CD14-positive monocyte (primary cell): ENCODE data around the gene HNRNPC. TPM values are rescaled to one million over a fixed set of nuclear protein-coding genes. Genes with fewer than 3 reads are reported as not detected.
"Not testable (repeated sequence)": the region's sequence is repeated elsewhere in the genome, so short reads cannot be mapped to it uniquely, and the experiment has no call there.

Experiments
- DNase-seq, 3 donors: peaks; one replicate each; pipeline ENCODE4 v3.0.0-alpha.2; 2011 to 2022
- H2AFZ ChIP-seq: 2 replicates; pipeline ENCODE4 v1.6.0; 2012; ENCODE audit warnings: mild to moderate bottlenecking, low read depth, low read length, inconsistent platforms; ENCODE audit not compliant: insufficient read depth, poor library complexity, severe bottlenecking
- H3K27ac ChIP-seq, 2 donors: 1 replicate in 1 of 2; 2 replicates in 1 of 2; pipeline ENCODE4 v1.5.1; 2012 to 2013; ENCODE audit warnings: low read length in 2 of 2, control low read depth in 1 of 2, inconsistent platforms in 1 of 2, low read depth in 1 of 2, mild to moderate bottlenecking in 1 of 2
- H3K27me3 ChIP-seq, 2 donors: one replicate each; pipeline versions ENCODE4 v1.6.0 to v1.6.1; 2011 to 2013; ENCODE audit warnings: low read length in 2 of 2; ENCODE audit not compliant: control insufficient read depth in 2 of 2, insufficient read depth in 2 of 2
- H3K36me3 ChIP-seq, 2 donors: replicated peaks in 1 of 2; 1 replicate in 1 of 2; 2 replicates in 1 of 2; pipeline versions ENCODE4 v1.5.1 to v1.6.1; 2012 to 2013; ENCODE audit warnings: low read length in 2 of 2, control low read depth in 1 of 2, inconsistent platforms in 1 of 2, mild to moderate bottlenecking in 1 of 2; ENCODE audit not compliant: insufficient read depth in 2 of 2, control insufficient read depth in 1 of 2
- H3K4me1 ChIP-seq, 2 donors: 1 replicate in 1 of 2; 2 replicates in 1 of 2; pipeline versions ENCODE4 v1.5.1 to v1.6.1; 2012 to 2013; ENCODE audit warnings: low read length in 2 of 2, control low read depth in 1 of 2, inconsistent platforms in 1 of 2, mild to moderate bottlenecking in 1 of 2, moderate library complexity in 1 of 2; ENCODE audit not compliant: insufficient read depth in 2 of 2, control insufficient read depth in 1 of 2
- H3K4me2 ChIP-seq: replicated peaks from 2 replicates; pipeline ENCODE3; 2012; ENCODE audit warnings: low read length, moderate library complexity, mild to moderate bottlenecking; ENCODE audit not compliant: poor library complexity, severe bottlenecking; ENCODE audit errors: extremely low read depth
- H3K4me3 ChIP-seq, 3 experiments: fragments of 200-600 bp in 1 of 3; sonication (generic) in 1 of 3; replicated peaks in 1 of 3; 1 replicate in 2 of 3; 2 replicates in 1 of 3; pipeline ENCODE4 v1.5.1; 2011 to 2013; ENCODE audit warnings: low read length in 3 of 3, mild to moderate bottlenecking in 3 of 3, control low read depth in 2 of 3, low read depth in 2 of 3, inconsistent platforms in 1 of 3, moderate library complexity in 1 of 3
- H3K79me2 ChIP-seq: 2 replicates; pipeline ENCODE4 v1.6.0; 2012; ENCODE audit warnings: mild to moderate bottlenecking, control low read depth, inconsistent platforms, low read length, moderate library complexity; ENCODE audit not compliant: insufficient read depth
- H3K9ac ChIP-seq: 2 replicates; pipeline ENCODE4 v1.6.0; 2017; ENCODE audit warnings: low read length, mild to moderate bottlenecking; ENCODE audit not compliant: insufficient read depth, poor library complexity, severe bottlenecking
- H3K9me3 ChIP-seq, 2 donors: replicated peaks in 1 of 2; 1 replicate in 1 of 2; 2 replicates in 1 of 2; pipeline versions ENCODE4 v1.5.1 to v1.6.1; 2012 to 2013; ENCODE audit warnings: low read length in 2 of 2, control low read depth in 1 of 2; ENCODE audit not compliant: control insufficient read depth in 1 of 2, insufficient read depth in 1 of 2
- H4K20me1 ChIP-seq: 2 replicates; pipeline ENCODE4 v1.6.0; 2012; ENCODE audit warnings: mild to moderate bottlenecking, low read length, control low read depth, moderate library complexity; ENCODE audit not compliant: insufficient read depth
- H3K27ac Mint-ChIP-seq, 7 donors: one replicate each; pipeline ENCODE4 v1.8.0; 2020; ENCODE audit warnings: mild to moderate bottlenecking in 7 of 7, mixed read lengths in 7 of 7, moderate library complexity in 6 of 7, inconsistent platforms in 2 of 7
- H3K27me3 Mint-ChIP-seq, 3 donors: one replicate each; pipeline ENCODE4 v1.8.0; 2021 to 2022; ENCODE audit warnings: low read depth in 3 of 3, mild to moderate bottlenecking in 3 of 3, mixed read lengths in 3 of 3, moderate library complexity in 3 of 3, inconsistent platforms in 1 of 3
- H3K36me3 Mint-ChIP-seq, 2 donors: one replicate each; pipeline ENCODE4 v1.8.0; 2020; ENCODE audit warnings: mixed read lengths in 2 of 2, inconsistent platforms in 1 of 2, mild to moderate bottlenecking in 1 of 2
- H3K4me1 Mint-ChIP-seq: one replicate; pipeline ENCODE4 v1.8.0; 2020; ENCODE audit warnings: mild to moderate bottlenecking, mixed read lengths
- H3K4me3 Mint-ChIP-seq, 2 donors: one replicate each; pipeline ENCODE4 v1.8.0; 2020; ENCODE audit warnings: mild to moderate bottlenecking in 2 of 2, mixed read lengths in 2 of 2, moderate library complexity in 1 of 2
- H3K9me3 Mint-ChIP-seq, 7 donors: one replicate each; pipeline ENCODE4 v1.8.0; 2020 to 2022; ENCODE audit warnings: mixed read lengths in 7 of 7, mild to moderate bottlenecking in 6 of 7, moderate library complexity in 6 of 7, inconsistent platforms in 2 of 7
- WGBS: methylation state at CpG from one replicate; pipeline ENCODE4 v1.1.5; 2013; ENCODE audit warnings: missing lambda C conversion rate; ENCODE audit not compliant: insufficient coverage; 5-methylcytosine and 5-hydroxymethylcytosine counted together
- intact Hi-C, 2 donors: fragments of 100-400 bp; cut with micrococcal nuclease; formaldehyde crosslinking; loops; one replicate each; pipeline versions ENCODE4 v1.15.0 to v1.15.1; 2023
- polyA plus RNA-seq, 3 donors: library from polyadenylated mRNA; depleted of rRNA in 1 of 3; unstranded in 2 of 3; stranded (reverse) in 1 of 3; fragments of 300-500 nt in 2 of 3; fragments of >200 nt in 1 of 3; fragmentation: Illumina TruSeq in 2 of 3; gene quantifications; 1 replicate in 2 of 3; 2 replicates in 1 of 3; pipeline ENCODE4 v1.2.3, GENCODE V29; 2012 to 2021
- TF ChIP-seq, protein P1 (sequence below): fragments of 200-600 bp; IDR thresholded peaks from one replicate; pipeline ENCODE4 v1.8.0; 2022; ENCODE audit warnings: antibody characterized with exemption, mild to moderate bottlenecking

Gene HNRNPC
- polyA plus RNA-seq, 3 donors = 391 to 609 (median 580) TPM

DNA sequence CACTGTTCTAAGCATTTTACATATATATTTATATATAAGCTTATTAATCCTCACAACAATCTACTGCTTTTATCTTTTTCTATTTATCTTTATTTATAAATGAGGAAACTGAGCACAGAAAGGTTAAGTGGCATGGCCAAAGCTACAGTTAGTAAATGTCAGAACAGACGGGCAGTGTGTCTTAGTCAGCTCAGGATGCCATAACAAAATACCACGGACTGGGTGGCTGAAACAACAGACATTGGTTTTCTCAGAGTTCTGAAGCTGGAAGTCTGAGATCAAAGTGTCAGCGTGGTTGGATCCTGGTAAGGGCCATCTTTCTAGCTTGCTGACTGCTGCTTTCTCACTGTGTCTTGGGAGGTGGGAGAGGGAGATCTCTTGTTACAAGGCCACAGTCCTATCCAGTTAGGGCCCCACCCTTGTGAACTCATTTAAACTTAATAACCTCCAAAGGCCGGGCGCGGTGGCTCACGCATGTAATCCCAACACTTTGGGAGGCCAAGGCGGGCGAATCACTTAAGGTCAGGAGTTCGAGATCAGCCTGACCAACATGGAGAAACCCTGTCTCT, 30.4 kb upstream of the HNRNPC start:
- peak overlapping the region in 1 of 2 donors; percentile 43 for H3K4me3 Mint-ChIP-seq
- H3K36me3 Mint-ChIP-seq = no peaks in the 10 kb centered on the region
- H3K27me3 Mint-ChIP-seq = peaks cover 23 to 33% (median 24%) of the 10 kb centered on the region in 3 donors
- H4K20me1 ChIP-seq = no peaks in the 10 kb centered on the region
- TF ChIP-seq, protein P1, sequence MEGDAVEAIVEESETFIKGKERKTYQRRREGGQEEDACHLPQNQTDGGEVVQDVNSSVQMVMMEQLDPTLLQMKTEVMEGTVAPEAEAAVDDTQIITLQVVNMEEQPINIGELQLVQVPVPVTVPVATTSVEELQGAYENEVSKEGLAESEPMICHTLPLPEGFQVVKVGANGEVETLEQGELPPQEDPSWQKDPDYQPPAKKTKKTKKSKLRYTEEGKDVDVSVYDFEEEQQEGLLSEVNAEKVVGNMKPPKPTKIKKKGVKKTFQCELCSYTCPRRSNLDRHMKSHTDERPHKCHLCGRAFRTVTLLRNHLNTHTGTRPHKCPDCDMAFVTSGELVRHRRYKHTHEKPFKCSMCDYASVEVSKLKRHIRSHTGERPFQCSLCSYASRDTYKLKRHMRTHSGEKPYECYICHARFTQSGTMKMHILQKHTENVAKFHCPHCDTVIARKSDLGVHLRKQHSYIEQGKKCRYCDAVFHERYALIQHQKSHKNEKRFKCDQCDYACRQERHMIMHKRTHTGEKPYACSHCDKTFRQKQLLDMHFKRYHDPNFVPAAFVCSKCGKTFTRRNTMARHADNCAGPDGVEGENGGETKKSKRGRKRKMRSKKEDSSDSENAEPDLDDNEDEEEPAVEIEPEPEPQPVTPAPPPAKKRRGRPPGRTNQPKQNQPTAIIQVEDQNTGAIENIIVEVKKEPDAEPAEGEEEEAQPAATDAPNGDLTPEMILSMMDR = no peak
- WGBS = 60% methylated on average over 3 of the region's 10 CpGs
- H3K4me2 ChIP-seq = no peak overlapping the region
- H3K9ac ChIP-seq = no peak overlapping the region
- no peaks in the 10 kb centered on the region for H3K79me2 ChIP-seq
- DNase-seq = no peak
- H3K4me1 ChIP-seq = peaks cover 0 to 7% of the 10 kb centered on the region in 2 donors
- peaks cover 0 to 9% (median 0%) of the 10 kb centered on the region in 7 donors for H3K9me3 Mint-ChIP-seq
- H3K9me3 ChIP-seq = no peaks in the 10 kb centered on the region
- no peak overlapping the region for H3K27ac Mint-ChIP-seq
- intact Hi-C loops = no loop called here
- H3K27me3 ChIP-seq = peaks cover 15 to 24% of the 10 kb centered on the region in 2 donors
- no peaks in the 10 kb centered on the region for H3K36me3 ChIP-seq
- H3K4me1 Mint-ChIP-seq = peaks cover 8% of the 10 kb centered on the region
- no peak overlapping the region for H3K4me3 ChIP-seq
- no peak overlapping the region for H2AFZ ChIP-seq
- H3K27ac ChIP-seq = no peak overlapping the region

DNA sequence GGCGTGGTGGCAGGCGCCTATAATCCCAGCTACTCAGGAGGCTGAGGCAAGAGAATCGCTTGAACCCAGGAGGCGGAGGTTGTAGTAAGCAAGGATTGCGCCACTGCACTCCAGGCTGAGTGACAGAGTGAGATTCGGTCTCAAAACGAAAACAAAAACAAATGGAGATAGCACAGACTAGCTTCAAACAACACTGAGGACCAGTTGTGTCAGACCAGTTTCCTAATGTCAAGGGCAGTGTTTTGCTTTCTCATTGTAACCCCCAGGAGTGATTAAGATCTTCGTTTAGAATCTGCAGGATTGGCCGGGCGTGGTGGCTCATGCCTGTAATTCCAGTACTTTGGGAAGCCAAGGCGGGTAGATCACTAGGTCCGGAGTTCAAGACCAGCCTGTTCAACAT, 29.1 kb upstream of the HNRNPC start:
- Histone ChIP-seq H3K4me2 (no peak overlapping the region), H3K4me3 (no peak overlapping the region), H3K4me1 (peaks cover 0 to 7% of the 10 kb centered on the region in 2 donors), H3K79me2 (no peaks in the 10 kb centered on the region), H2AFZ (peak overlapping the region; percentile 3), H3K36me3 (no peaks in the 10 kb centered on the region), H3K9ac (no peak overlapping the region), H3K9me3 (no peaks in the 10 kb centered on the region), H3K27ac (no peak overlapping the region), H4K20me1 (no peaks in the 10 kb centered on the region), H3K27me3 (peaks cover 15 to 24% of the 10 kb centered on the region in 2 donors)
- WGBS = 91% methylated on average over 7 of the region's 12 CpGs
- intact Hi-C loops = no loop called here
- Mint-ChIP-seq H3K36me3 (no peaks in the 10 kb centered on the region), H3K27me3 (peaks cover 23 to 28% (median 24%) of the 10 kb centered on the region in 3 donors), H3K4me1 (peaks cover 8% of the 10 kb centered on the region), H3K27ac (no peak overlapping the region), H3K9me3 (peaks cover 0 to 9% (median 2%) of the 10 kb centered on the region in 7 donors), H3K4me3 (no peak overlapping the region)
- no peak for DNase-seq
- TF ChIP-seq, protein P1 = no peak

DNA sequence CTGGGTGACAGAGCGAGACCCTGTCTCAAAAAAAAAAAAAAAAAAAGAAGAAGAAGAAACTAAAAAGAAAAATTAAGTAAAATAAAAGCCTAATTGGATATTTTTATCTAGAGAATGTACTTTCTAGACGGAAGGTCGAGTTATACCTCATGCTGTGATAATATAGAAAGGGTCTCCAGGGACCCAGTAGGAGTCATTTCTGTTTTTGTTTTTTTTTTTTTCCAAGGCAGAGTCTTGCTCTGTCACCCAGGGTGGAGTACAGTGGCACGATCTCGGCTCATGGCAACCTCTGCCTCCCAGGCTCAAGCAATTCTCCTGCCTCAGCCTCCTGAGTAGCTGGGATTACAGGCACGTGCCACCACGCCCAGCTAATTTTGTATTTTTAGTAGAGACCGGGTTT, 24.8 kb upstream of the HNRNPC start:
- intact Hi-C loops, H3K4me2 ChIP-seq, H3K9me3 ChIP-seq, DNase-seq, H3K4me3 ChIP-seq, H3K9ac ChIP-seq, H2AFZ ChIP-seq, H3K36me3 Mint-ChIP-seq, H3K36me3 ChIP-seq, H3K4me3 Mint-ChIP-seq, H3K27me3 Mint-ChIP-seq, H3K27ac Mint-ChIP-seq, H3K79me2 ChIP-seq, H3K27me3 ChIP-seq, H4K20me1 ChIP-seq, H3K4me1 ChIP-seq, H3K4me1 Mint-ChIP-seq, H3K9me3 Mint-ChIP-seq, H3K27ac ChIP-seq: not testable (repeated sequence)
- no CpG with 5 or more reads among the region's 8 CpGs for WGBS
